ENCODE data around the gene EFNB2. TPM values are rescaled to one million over a fixed set of nuclear protein-coding genes. Genes with fewer than 3 reads are reported as not detected.
A peak's percentile ranks its signal among the peaks of the same experiment; 100 is the strongest.

Gene EFNB2
- total and polyA plus RNA-seq, 9 of the 15 experiments (the other 6 are each of a cell fraction or from before 2014, with no cell fraction given) = 0.01 to 0.29 (median 0.18) TPM

DNA sequence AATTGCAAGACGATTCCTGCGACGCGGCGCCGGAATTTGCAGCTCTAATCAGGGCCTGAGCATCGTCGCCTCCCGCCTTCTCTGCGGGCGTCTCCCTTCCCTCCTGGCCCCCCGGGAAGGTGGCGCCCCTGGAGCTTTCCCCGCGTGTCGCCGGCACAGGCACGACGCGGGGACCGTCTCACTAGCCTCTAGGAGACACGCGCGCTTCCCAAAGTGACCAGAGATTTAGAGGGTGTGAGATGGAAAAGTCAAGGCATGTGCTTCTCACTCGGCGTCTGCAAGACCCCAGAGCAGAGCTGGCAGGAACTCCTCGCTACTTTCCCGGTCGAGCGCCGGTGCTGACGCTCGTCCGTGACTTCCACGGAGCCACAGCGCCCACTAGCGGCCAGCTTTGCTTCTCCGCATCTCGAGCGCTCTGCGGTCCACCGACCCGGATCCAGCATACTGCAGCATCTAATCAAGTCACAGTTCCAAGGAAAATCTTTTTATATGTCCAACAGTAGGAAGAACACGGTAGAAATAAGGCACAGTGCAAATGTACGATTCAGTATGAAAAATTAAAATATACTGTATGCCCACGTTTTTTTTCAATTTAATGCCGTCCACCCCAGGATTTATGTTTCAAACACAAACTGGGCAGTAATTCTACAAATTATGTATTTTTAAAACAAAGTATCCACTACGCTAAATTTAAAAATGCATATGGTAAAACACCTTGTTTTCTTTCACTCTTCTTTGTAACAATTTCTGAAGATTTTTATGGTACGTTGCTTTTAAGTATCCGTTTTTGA is 977 bp upstream of the EFNB2 start:
- H3K9ac ChIP-seq (ENCODE audit: insufficient read depth in 1 of 2, low read depth in 2 of 2, low read length in 2 of 2) = peak overlapping the region; percentile 25 to 70; a peak in 3 of 4 replicates
- POLR2A ChIA-PET = interaction anchor here (0.5 to 1.1 kb wide), 3 partner anchors 9 to 96 kb away, joined by 3 read pairs; no protein-coding TSS in a partner anchor
- H3K27ac ChIP-seq (ENCODE audit: extremely low read depth, low read depth, low read length) = no peak overlapping the region
- intact Hi-C loops (cut with micrococcal nuclease) = loop anchor here (2.0 kb wide), 1 partner anchor 84 kb away; no protein-coding TSS in a partner anchor
- peak; percentile 51 for FAIRE-seq
- ATAC-seq = peak; percentile 78
- H3K9me1 ChIP-seq (ENCODE audit: control insufficient read depth, insufficient read depth, low read length) = no peaks in the 10 kb centered on the region
- DNase-seq (ENCODE audit: extremely low read depth in 1 of 4, low spot score in 3 of 4) = peak; percentile 59 to 86 (median 62)
- in situ Hi-C loops (cut with MboI) = no loop called here
- WGBS (ENCODE audit: insufficient coverage, low coverage, missing lambda C conversion rate) = 10% methylated on average over 20 of the region's 50 CpGs
- H4K20me1 ChIP-seq (replicated peaks; ENCODE audit: control insufficient read depth, insufficient read depth, low read length) = no peaks in the 10 kb centered on the region
- H3K4me3 ChIP-seq = peak overlapping the region; percentile 47
- peaks cover 0 to 19% of the 10 kb centered on the region in 2 experiments; a peak in 2 of 5 replicates for H3K4me1 ChIP-seq (replicated peaks in 1 of 2; ENCODE audit: control insufficient read depth in 2 of 2, insufficient read depth in 2 of 2, low read length in 2 of 2)
- H2AFZ ChIP-seq (ENCODE audit: low read depth, low read length) = peak overlapping the region; percentile 87
- peak overlapping the region; percentile 73 for H3K4me2 ChIP-seq (ENCODE audit: insufficient read depth, low read length)
- no TSS peak for BruUV-seq (replicated peaks)
- H3K27me3 ChIP-seq (ENCODE audit: control insufficient read depth in 2 of 2, insufficient read depth in 2 of 2, low read length in 2 of 2) = no peaks in the 10 kb centered on the region; a peak in 1 of 5 replicates
- CTCF ChIA-PET (ENCODE audit: low intra/inter-chr PET ratio) = no interaction called here
- H3K9me3 ChIP-seq (replicated peaks; ENCODE audit: control insufficient read depth, insufficient read depth, low read depth, low read length) = no peaks in the 10 kb centered on the region
- no peaks in the 10 kb centered on the region for H3K79me2 ChIP-seq (ENCODE audit: control insufficient read depth, insufficient read depth, low read length)
- H3K36me3 ChIP-seq (ENCODE audit: control insufficient read depth, insufficient read depth, low read length) = peaks cover 9% of the 10 kb centered on the region; the same call in 1 of the 3 replicates
- TF ChIP-seq HDGF (IDR thresholded peaks at IDR 0.05) (no peak), EP400 (IDR thresholded peaks at IDR 0.05) (no peak), HOMEZ (CRISPR knock-in tag; IDR thresholded peaks at IDR 0.05) (no peak), ZNF184 (CRISPR knock-in tag; IDR thresholded peaks at IDR 0.05) (no peak), CBX5 (IDR thresholded peaks at IDR 0.05; ENCODE audit: borderline replicate concordance, low read depth) (no peak), ZNF75A (CRISPR knock-in tag; IDR thresholded peaks at IDR 0.05) (no peak), KLF13 (tag; IDR thresholded peaks at IDR 0.05; ENCODE audit: borderline replicate concordance, low read depth) (no peak), GABPB1 (CRISPR knock-in tag; IDR thresholded peaks at IDR 0.05) (peak; percentile 27; the same call in 1 of the 2 replicates), DEAF1 (CRISPR knock-in tag; IDR thresholded peaks at IDR 0.05) (0 out of 2 replicates have a peak, but pooled peaks have one; percentile 10), TCFL5 (CRISPR knock-in tag; conservative IDR thresholded peaks at IDR 0.05) (no peak)
- TF ChIP-seq, protein P1, sequence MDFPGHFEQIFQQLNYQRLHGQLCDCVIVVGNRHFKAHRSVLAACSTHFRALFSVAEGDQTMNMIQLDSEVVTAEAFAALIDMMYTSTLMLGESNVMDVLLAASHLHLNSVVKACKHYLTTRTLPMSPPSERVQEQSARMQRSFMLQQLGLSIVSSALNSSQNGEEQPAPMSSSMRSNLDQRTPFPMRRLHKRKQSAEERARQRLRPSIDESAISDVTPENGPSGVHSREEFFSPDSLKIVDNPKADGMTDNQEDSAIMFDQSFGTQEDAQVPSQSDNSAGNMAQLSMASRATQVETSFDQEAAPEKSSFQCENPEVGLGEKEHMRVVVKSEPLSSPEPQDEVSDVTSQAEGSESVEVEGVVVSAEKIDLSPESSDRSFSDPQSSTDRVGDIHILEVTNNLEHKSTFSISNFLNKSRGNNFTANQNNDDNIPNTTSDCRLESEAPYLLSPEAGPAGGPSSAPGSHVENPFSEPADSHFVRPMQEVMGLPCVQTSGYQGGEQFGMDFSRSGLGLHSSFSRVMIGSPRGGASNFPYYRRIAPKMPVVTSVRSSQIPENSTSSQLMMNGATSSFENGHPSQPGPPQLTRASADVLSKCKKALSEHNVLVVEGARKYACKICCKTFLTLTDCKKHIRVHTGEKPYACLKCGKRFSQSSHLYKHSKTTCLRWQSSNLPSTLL (IDR thresholded peaks at IDR 0.05) = no peak
- TF ChIP-seq, protein P2, sequence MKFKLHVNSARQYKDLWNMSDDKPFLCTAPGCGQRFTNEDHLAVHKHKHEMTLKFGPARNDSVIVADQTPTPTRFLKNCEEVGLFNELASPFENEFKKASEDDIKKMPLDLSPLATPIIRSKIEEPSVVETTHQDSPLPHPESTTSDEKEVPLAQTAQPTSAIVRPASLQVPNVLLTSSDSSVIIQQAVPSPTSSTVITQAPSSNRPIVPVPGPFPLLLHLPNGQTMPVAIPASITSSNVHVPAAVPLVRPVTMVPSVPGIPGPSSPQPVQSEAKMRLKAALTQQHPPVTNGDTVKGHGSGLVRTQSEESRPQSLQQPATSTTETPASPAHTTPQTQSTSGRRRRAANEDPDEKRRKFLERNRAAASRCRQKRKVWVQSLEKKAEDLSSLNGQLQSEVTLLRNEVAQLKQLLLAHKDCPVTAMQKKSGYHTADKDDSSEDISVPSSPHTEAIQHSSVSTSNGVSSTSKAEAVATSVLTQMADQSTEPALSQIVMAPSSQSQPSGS (CRISPR knock-in tag; IDR thresholded peaks at IDR 0.05) = no peak

All from K562 (cell line).